GM12872 (cell line): Measurements from ENCODE around the gene CHRM2.

ENCODE experiments used
- TF ChIP-seq, protein P1 (sequence below): IDR thresholded peaks from 3 replicates; pipeline ENCODE4 v1.5.1; 2011; ENCODE audit warnings: low read depth, mild to moderate bottlenecking, low read length, moderate library complexity; ENCODE audit not compliant: insufficient read depth

The CHRM2 gene

DNA sequence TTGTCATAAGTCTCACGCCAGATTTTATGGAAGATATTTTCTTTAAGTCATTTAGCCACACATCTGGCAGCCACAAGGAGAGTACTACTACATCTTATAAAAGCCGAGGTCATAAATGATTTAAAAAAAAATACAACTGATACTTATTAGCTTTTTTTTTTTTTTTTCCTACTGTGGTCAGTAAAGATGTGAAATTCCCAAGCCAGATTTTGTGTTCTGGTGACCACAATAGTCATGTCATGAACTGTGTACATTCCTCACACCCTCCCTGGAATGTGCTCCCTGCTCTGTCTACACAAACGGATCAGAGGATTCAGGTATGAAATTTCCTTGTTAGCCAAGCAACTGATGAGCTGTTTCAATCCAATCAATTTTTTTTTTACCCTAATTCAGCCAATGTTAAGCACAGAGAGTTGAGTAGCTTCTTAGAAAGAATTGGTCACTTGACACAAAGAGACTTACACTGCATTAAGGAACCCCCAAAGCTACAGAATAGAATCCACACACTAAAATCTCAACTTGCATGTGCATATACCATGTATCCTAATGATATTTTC is 54.7 kb downstream of the CHRM2 start:
- TF ChIP-seq, protein P1, sequence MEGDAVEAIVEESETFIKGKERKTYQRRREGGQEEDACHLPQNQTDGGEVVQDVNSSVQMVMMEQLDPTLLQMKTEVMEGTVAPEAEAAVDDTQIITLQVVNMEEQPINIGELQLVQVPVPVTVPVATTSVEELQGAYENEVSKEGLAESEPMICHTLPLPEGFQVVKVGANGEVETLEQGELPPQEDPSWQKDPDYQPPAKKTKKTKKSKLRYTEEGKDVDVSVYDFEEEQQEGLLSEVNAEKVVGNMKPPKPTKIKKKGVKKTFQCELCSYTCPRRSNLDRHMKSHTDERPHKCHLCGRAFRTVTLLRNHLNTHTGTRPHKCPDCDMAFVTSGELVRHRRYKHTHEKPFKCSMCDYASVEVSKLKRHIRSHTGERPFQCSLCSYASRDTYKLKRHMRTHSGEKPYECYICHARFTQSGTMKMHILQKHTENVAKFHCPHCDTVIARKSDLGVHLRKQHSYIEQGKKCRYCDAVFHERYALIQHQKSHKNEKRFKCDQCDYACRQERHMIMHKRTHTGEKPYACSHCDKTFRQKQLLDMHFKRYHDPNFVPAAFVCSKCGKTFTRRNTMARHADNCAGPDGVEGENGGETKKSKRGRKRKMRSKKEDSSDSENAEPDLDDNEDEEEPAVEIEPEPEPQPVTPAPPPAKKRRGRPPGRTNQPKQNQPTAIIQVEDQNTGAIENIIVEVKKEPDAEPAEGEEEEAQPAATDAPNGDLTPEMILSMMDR = no peak

DNA sequence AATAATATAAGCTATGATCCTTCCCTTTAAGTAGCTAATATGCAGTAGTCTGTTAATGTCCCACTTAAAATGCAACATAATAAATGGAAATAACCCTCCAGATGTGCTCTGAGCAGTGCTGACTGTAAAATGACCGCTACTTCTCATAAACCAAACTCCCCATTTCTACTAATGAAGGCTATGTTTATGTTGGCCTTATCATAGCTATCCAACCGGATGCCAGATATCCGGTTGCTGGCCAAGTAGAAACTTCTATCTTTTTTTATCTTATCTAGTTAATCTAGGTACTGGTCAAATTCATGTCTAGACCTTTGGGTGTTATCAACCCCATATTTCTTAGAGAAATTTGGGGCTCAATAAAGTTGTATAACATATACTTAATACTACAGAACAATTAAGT is 56.6 kb downstream of the CHRM2 start:
- TF ChIP-seq, protein P1 = no peak

DNA sequence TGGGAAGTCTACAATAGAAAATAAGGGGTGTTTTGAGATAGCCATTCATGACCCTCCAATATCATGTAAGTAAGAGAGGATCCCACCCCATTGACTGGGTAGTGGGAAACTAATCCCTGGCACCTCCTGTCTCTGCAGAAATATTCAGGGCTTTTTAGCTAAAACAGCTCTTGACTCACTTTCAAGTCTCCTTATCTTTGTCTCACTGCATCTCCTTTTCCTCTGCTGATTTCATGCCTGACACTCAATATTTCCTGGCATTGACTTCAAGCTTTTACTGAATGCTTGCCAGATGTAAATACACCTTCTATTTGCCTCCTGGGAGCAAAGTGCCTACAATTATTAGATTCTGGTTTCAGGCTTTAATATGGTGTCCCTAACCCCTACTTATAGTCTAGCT is 57.1 kb downstream of the CHRM2 start:
- TF ChIP-seq, protein P1 = no peak

DNA sequence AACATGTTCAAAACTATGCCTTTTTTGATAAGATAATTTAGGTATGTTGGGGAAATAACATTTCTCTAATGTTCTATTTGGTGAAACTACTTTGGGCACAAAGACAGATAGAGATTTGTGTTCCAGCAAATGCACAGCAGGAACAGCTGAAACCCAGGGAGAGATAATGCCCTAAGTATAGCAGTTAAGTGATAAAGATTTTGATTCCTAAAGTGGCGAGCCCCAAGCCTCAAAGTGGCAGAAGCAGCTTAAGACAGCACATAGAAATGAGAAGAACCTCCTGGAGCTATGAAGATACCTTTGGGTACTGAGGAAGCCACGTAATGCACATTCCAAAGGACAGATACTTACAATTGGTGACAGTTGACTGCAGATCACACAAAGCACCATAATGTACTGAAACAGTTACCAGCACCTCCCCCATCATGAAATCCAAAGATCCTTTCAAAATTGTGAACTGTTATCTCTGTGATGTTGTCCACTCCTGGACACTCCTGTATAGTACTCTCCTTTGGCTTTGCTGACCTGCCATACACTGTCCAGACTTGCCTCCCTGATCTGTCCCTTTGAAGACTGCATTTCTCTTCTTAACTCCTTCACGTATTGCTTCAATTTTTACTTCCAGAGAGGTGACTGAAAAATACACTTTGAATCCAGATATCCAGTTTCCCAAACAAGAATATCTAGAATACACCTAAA is 62.9 kb downstream of the CHRM2 start:
- TF ChIP-seq, protein P1 = no peak

DNA sequence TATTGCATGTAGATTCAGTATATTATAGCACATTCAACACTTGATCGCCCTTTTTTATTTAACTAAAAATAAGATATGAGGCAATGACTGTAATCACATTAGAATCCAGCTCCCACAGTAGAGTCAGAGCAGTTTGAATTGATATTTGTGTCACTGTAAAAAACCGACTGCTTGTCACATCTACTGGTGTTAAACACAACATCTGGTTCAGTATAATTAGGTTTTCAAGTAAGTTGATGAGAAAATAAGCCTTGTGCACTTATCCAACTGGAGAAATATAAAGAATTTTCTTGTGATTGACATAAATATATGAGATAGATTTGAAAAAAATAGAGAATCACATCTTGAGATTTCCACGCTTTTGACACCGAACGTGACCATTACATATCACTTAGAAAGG is 69.0 kb downstream of the CHRM2 start:
- TF ChIP-seq, protein P1 = no peak

DNA sequence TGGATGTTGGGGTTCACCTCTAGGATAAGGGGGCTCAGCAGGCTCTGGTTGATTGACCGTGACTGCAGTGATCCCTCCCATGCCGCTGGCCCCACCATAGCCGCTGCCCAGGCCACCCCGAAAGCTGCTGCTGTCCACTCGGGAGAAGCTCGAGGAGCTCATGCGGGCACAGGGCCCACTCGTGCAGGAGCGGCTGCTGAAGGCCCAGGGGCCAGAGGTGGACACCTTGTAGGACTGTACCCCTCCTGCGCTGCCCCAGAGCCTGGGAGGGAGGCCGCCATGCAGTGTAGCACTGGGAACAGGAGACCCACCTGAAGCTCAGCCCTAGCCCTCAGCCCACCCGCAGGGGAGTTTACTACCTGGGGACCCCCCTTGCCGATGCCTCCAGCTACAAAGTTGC is 70.0 kb downstream of the CHRM2 start:
- TF ChIP-seq, protein P1 = no peak

DNA sequence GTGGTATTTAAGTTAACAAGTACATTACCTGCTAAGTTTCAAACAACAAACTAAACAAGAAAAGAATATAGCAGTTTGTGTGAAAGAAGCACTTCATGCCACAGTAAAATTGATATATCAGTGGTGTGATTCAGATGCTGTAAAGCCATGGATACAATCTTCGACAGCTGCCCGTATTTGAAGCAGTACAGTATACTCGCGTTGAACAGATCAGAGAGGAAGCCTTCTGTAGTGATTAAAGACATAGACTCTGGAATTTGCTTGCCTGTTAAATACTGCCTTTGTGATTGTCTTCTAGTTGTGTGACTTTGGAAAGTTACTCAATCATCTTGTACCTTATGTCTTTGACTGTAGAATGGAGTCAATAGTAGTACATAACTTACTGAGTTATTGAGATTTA is 71.7 kb downstream of the CHRM2 start:
- TF ChIP-seq, protein P1 = no peak
